MCF 10A (cell line): ENCODE results near the gene NDRG3. TPM values are rescaled to one million over a fixed set of nuclear protein-coding genes. Genes with fewer than 3 reads are reported as not detected.
A peak's percentile ranks its signal among the peaks of the same experiment; 100 is the strongest.

ENCODE experiments used
- BruUV-seq: library from RNA; stranded (reverse); fragments of 400-500 nt; replicated peaks from 2 replicates; lab custom pipeline; 2021; lab: Mats Ljungman, UMichigan
- CTCF ChIA-PET: fragments of 300-600 bp; sonication (Branson Sonifier 250); formaldehyde crosslinking; extraction: SDS; loops from one replicate; lab custom pipeline; 2021; ENCODE audit warnings: antibody characterized with exemption, inconsistent platforms; lab: Yijun Ruan, JAX
- POLR2A ChIA-PET: fragments of 300-600, 350-650 bp; sonication (Branson Sonifier 250); formaldehyde crosslinking; extraction: SDS; loops from one replicate; lab custom pipeline; 2020; ENCODE audit warnings: antibody characterized with exemption, inconsistent platforms; lab: Yijun Ruan, JAX
- DNase-seq: peaks from one replicate; pipeline ENCODE4 v3.0.0-alpha.2; 2018; ENCODE audit not compliant: unreplicated experiment
- H3K27ac Mint-ChIP-seq: one replicate; pipeline ENCODE4 v1.8.0; 2022; ENCODE audit warnings: mild to moderate bottlenecking, low read depth, mixed read lengths; ENCODE audit not compliant: unreplicated experiment
- H3K27me3 Mint-ChIP-seq: one replicate; pipeline ENCODE4 v1.8.0; 2022; ENCODE audit warnings: mixed read lengths; ENCODE audit not compliant: insufficient read depth, unreplicated experiment
- H3K36me3 Mint-ChIP-seq: one replicate; pipeline ENCODE4 v1.8.0; 2022; ENCODE audit warnings: mild to moderate bottlenecking, moderate library complexity, mixed read lengths; ENCODE audit not compliant: insufficient read depth, unreplicated experiment
- H3K4me1 Mint-ChIP-seq: one replicate; pipeline ENCODE4 v1.8.0; 2022; ENCODE audit warnings: mixed read lengths; ENCODE audit not compliant: insufficient read depth, unreplicated experiment
- H3K4me3 Mint-ChIP-seq: one replicate; pipeline ENCODE4 v1.8.0; 2022; ENCODE audit warnings: mild to moderate bottlenecking, moderate library complexity, mixed read lengths; ENCODE audit not compliant: unreplicated experiment
- H3K9me3 Mint-ChIP-seq: one replicate; pipeline ENCODE4 v1.8.0; 2022; ENCODE audit warnings: mixed read lengths; ENCODE audit not compliant: unreplicated experiment
- intact Hi-C: fragments of 100-400 bp; cut with micrococcal nuclease; formaldehyde crosslinking; loops from 2 replicates; pipeline ENCODE4 v1.14.1; 2022
- total RNA-seq: library from RNA; stranded (reverse); gene quantifications from 2 replicates; pipeline ENCODE4 v1.2.3, GENCODE V29; 2022
- TF ChIP-seq, protein P1 (sequence below): fragments of 200-600 bp; IDR thresholded peaks from one replicate; pipeline ENCODE4 v1.8.0; 2022; ENCODE audit warnings: antibody characterized with exemption, mild to moderate bottlenecking; ENCODE audit not compliant: unreplicated experiment

Gene NDRG3
- total RNA-seq, 1 experiment from 2014 or later, result 10.3 TPM

DNA sequence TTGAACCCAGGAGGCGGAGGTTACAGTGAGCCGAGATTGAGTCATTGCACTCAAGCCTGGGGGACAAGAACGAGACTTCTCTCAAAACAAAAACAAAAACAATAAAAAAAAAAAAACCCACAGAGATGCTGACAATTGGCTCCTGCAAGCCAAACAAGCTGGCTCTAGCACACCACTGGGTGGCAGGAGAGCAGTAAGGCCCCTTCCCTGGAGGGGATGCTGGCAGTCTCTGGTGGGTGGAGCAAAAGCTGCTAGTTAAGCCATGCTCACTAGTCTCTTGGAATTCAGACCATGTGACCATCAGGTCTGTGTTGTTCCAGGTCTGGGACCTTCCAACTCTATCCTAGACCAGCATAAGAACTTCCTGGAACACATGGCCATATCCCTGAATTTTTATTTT, 46.5 kb upstream of the NDRG3 start:
- BruUV-seq, result no TSS peak
- peak; percentile 36 for DNase-seq
- ChIA-PET CTCF (interaction anchor here (0.6 to 1.8 kb wide), 7 partner anchors 16 to 331 kb away, joined by 3 to 5 read pairs (median 4); partner anchors contain the start of gene RAB5IF), POLR2A (no interaction called here)
- Mint-ChIP-seq H3K27me3 (no peaks in the 10 kb centered on the region), H3K4me1 (no peaks in the 10 kb centered on the region), H3K4me3 (no peak overlapping the region), H3K27ac (no peak overlapping the region), H3K36me3 (peaks cover 61% of the 10 kb centered on the region), H3K9me3 (no peaks in the 10 kb centered on the region)
- intact Hi-C loops, result loop anchor here (5.0 kb wide), 1 partner anchor 70 kb away; a partner anchor contains a TSS
- TF ChIP-seq, protein P1, sequence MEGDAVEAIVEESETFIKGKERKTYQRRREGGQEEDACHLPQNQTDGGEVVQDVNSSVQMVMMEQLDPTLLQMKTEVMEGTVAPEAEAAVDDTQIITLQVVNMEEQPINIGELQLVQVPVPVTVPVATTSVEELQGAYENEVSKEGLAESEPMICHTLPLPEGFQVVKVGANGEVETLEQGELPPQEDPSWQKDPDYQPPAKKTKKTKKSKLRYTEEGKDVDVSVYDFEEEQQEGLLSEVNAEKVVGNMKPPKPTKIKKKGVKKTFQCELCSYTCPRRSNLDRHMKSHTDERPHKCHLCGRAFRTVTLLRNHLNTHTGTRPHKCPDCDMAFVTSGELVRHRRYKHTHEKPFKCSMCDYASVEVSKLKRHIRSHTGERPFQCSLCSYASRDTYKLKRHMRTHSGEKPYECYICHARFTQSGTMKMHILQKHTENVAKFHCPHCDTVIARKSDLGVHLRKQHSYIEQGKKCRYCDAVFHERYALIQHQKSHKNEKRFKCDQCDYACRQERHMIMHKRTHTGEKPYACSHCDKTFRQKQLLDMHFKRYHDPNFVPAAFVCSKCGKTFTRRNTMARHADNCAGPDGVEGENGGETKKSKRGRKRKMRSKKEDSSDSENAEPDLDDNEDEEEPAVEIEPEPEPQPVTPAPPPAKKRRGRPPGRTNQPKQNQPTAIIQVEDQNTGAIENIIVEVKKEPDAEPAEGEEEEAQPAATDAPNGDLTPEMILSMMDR, result peak; percentile 20

DNA sequence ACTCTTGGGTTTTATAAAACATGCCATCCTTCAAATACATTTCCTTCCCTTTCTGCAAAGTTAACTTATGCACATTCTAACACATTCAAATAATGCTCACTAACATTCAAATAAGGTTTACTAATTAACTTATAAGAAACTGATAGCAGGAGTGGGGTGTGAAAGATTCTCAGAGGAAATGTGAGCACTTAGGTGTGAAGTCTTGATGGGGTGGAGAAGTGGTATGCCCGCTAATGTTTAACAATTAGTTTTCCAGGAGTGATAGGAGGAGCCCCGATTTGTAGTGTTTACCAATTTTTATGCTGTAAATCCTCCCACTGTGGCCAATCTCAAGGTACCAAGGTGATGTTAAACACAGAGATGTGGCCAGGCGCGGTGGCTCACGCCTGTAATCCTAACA, 46.0 kb upstream of the NDRG3 start:
- Mint-ChIP-seq H3K27me3 (no peaks in the 10 kb centered on the region), H3K4me3 (no peak overlapping the region), H3K27ac (no peak overlapping the region), H3K9me3 (no peaks in the 10 kb centered on the region), H3K4me1 (no peaks in the 10 kb centered on the region), H3K36me3 (peaks cover 61% of the 10 kb centered on the region)
- CTCF ChIA-PET, result interaction anchor here (0.6 to 1.8 kb wide), 7 partner anchors 16 to 592 kb away, joined by 3 to 4 read pairs (median 3); partner anchors contain the start of gene RAB5IF
- no peak for DNase-seq
- POLR2A ChIA-PET, result no interaction called here
- TF ChIP-seq, protein P1, result no peak
- no TSS peak for BruUV-seq
- intact Hi-C loops, result loop anchor here (5.0 kb wide), 1 partner anchor 70 kb away; a partner anchor contains a TSS

DNA sequence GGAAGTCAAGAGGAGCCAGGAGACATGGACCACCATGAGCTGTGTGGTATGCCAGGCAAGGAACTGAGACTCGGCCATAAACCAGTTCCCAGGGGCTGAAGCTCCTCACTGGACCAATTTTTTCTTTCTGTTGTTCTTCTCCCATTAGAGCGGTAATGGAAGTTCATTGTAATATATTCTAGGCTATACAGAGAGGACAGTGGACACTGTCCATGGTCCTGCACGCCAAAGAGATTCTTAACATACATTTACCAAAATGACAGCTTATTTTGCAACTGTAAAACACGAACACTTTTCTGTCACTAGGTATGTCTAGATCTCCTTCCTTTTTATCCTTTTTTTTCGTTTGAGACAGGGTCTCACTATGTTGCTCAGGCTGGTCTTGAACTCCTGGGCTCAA, 40.8 kb upstream of the NDRG3 start:
- no peaks in the 10 kb centered on the region for H3K9me3 Mint-ChIP-seq
- ChIA-PET CTCF (interaction anchor here (0.5 to 2.1 kb wide), 6 partner anchors 12 to 130 kb away, joined by 3 to 10 read pairs (median 3); partner anchors contain the start of gene DSN1), POLR2A (interaction anchor here (1.6 kb wide), 1 partner anchor 13 kb away, joined by 5 read pairs; the partner anchor contains the start of gene DSN1)
- H3K4me1 Mint-ChIP-seq, result no peaks in the 10 kb centered on the region
- H3K36me3 Mint-ChIP-seq, result peaks cover 45% of the 10 kb centered on the region
- no peak overlapping the region for H3K4me3 Mint-ChIP-seq
- no TSS peak for BruUV-seq
- DNase-seq, result no peak
- TF ChIP-seq, protein P1, result no peak
- no peaks in the 10 kb centered on the region for H3K27me3 Mint-ChIP-seq
- H3K27ac Mint-ChIP-seq, result no peak overlapping the region
- intact Hi-C loops, result no loop called here

DNA sequence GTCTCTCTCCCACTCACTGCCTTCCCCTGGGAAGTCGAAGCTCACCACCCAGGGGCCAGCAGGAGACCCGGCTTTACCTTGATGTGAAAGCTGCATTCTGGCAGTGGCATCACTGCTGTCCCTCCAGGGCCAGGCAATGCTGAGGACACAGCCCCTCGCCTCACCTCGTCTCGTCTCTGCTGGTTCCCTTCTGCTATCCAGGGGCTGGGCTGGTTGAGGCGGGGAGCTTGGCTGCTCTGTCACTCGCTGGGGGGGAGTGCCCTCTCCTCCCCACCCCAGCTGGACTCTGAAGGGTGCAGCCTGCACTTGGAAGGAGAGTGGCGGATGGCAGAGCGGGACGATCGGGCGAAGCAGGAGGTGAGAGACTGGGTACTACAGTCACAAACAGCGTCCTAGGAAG, 40.4 kb upstream of the NDRG3 start:
- H3K36me3 Mint-ChIP-seq, result peaks cover 45% of the 10 kb centered on the region
- H3K4me1 Mint-ChIP-seq, result no peaks in the 10 kb centered on the region
- TF ChIP-seq, protein P1, result no peak
- no peak overlapping the region for H3K27ac Mint-ChIP-seq
- no peaks in the 10 kb centered on the region for H3K9me3 Mint-ChIP-seq
- ChIA-PET CTCF (interaction anchor here (0.5 to 2.1 kb wide), 5 partner anchors 12 to 583 kb away, joined by 3 to 10 read pairs (median 4); partner anchors contain the start of gene DSN1), POLR2A (interaction anchor here (1.6 kb wide), 1 partner anchor 13 kb away, joined by 5 read pairs; the partner anchor contains the start of gene DSN1)
- BruUV-seq, result no TSS peak
- no peaks in the 10 kb centered on the region for H3K27me3 Mint-ChIP-seq
- no peak for DNase-seq
- no peak overlapping the region for H3K4me3 Mint-ChIP-seq
- intact Hi-C loops, result no loop called here
